NK-92 treated with Interleukin-12 subunit alpha and Interleukin-12 subunit beta, amount 100 ng/mL, for 24 hours (cell line): ENCODE results near the gene AKAP8L.
"Not testable (repeated sequence)": the region's sequence is repeated elsewhere in the genome, so short reads cannot be mapped to it uniquely, and the experiment has no call there.

Experiments
- DNase-seq: peaks from one replicate; lab custom pipeline; 2025; lab: John Stamatoyannopoulos, UW

AKAP8L gene

DNA sequence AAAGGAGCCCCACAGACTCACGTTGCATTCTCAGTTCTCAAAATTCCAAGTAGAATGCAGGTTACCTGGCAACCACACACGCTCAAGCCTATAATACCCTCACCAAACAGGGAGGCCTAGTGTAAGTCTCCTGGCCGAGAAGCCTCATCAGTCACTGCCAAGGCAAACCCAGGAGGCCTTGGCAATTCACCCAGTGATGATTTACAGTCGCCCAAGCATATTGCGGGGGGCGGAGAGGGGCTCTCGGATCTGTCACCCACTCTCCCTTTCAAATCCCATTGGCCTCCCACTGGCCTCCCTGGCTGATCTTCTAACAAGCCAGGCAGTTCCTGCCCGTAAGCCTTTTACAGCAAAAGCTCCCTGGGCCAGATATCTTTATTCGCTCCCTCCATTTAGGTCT lies 1.1 kb downstream of the AKAP8L start:
- DNase-seq = no peak

- no peak for DNase-seq
Measured at GRCh38 chr19:15412832-15413231, 6.0 kb downstream of the AKAP8L start.

DNA sequence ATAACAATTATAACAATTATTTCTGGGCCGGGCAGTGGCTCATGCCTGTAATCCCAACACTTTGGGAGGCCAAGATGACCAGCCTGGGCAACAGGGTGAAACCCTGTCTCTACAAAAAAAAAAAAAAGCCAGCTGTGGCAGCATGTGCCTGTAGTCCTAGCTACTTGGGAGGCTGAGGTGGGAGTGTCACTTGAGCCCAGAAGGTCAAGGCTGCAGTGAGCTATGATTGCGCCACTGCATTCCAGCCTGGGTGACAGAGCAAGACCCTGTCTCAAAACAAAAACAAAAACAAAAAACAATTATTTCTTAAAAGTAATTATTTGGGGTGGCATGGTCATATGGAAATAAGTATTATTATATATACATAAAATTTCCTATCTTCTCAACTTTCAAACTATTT lies 7.4 kb downstream of the AKAP8L start:
- DNase-seq = not testable (repeated sequence)

- no peak for DNase-seq
Measured at GRCh38 chr19:15404780-15405211, 14.0 kb downstream of the AKAP8L start.

DNA sequence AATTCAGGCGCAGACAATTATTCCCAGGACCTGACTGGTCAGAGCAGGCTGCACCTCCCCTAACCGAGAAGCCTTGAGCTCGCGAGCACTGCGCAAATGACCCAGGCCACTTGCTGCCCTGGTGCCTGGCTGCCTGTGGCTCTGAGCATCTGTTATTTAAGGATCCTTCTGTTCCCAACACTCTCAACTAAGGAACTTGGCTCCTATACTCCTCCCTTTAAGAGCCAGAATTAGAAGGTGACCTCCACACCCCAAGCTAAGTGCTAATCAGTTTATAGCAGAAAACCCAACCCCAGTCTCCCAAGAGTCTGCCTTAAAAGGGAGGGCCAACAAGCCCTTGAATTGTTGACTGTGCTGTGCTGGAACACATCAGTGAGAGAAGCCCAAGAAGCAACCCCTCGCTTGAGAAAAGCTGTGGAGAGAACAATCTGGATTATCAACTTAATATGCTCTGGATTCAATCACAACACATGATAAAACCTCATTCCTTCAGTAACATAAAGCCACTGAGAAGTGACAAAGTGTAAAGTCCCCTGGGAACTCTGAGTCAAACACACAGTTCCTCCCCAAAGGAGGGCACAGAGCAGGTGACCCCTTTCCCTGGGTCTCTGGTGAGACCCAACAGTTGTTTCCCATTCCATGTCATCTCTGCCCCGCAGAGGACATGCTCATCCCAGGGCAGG lies 14.6 kb downstream of the AKAP8L start:
- no peak for DNase-seq

DNA sequence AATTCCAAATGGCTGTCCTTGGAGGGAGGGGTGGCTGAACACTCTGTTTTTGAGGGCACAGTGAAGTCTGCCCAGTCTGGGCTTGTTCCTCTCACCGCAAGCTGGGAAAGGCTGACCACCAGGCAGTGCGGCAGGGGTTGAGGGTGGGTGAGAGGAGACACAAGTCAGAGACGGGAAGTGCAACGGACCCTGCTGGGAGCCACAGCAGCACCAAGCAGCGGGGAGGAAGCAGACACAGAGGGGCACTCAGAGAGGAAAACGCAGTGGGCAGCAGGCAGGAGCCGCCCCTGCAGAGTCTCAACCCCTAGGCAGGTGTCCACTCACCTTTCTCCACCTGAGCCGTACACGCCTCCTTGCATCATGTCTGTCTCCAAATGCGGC lies 15.6 kb downstream of the AKAP8L start:
- no peak for DNase-seq

- DNase-seq = no peak
Measured at GRCh38 chr19:15402411-15403150, 16.2 kb downstream of the AKAP8L start.

- DNase-seq = no peak
Measured at GRCh38 chr19:15401397-15401710, 17.4 kb downstream of the AKAP8L start.

DNA sequence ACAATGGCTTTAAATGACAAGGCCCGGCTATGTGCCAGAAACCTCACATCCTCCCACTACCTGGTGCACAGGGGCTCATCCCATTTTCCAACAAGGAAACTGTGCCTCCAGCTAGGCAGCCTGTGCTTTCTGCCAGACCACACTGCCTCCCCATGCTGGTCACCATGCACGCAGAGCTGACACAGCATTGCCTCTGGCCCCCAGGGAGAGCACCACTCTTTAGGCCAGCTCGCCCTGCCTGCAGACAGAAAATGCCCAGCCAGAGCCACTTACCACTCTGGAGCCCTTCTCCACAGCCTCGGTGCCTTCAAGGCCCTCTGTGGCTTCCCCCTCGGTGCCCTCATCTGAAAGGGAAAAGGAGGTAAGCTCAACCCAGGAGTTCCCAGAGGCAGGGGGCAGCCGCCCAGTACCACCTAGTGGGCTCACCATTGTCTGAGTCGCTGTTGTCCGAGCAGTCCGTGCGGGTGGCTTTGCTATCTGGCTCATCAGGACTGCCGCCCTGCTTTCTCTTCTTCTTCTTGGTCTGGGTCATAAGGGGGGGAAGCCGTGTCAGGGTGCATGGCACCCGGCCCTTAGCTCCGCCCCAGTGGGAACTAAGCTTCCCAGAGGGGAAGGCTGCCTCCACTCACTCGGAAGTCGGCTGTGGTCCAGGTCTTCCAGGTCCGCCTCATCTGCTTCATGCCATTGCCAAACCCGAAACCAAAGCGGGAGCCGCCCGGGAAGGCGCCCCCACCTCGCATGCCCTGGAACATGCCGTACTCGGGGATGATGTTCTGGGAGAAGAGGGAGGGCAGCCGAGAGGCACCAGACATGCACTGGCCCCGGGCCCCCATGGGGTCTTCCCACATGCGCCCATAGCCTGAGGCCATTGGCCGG lies 18.0 kb downstream of the AKAP8L start:
- DNase-seq = no peak

- DNase-seq = no peak
Measured at GRCh38 chr19:15399635-15400034, 19.2 kb downstream of the AKAP8L start.

GRCh38 chr19:15399234-15399515 lies 19.6 kb downstream of the AKAP8L start:
- no peak for DNase-seq

DNA sequence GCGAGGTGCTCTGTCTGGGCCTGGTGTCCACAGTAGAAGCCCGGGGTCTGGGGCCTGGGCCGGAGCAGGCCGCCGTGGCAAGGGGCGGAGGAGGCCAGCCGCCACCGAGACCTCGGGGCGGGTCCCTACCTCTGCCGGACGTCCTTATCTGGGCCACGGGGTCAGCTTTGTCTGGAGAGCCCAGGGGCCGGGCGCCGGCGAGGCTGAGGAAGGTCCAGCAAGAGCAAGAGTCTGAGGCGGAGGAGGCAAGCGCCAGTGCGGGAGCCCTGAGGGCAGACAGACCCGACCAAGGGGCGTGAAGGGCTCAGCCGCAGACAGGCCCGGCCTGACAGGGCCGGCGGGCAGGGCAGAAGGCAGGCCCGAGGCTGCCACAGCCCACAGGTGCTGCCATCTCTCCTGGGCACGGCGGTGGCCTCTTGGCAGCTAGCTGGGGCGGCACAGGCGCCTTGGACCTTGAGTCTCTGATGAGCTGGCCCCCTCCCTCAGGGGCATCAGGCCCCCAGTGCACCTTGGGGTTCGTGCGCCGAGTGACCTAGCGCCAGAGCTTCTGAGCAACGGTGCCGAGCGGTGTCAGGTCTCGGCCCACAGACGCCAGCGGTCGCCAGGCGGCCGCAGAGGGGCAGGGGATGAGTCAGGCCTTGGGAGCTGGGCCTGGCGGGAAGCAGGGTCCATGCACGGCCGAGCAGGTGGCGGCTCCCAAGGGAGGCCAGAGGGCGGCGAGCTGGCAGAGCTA lies 20.1 kb downstream of the AKAP8L start:
- no peak for DNase-seq

DNA sequence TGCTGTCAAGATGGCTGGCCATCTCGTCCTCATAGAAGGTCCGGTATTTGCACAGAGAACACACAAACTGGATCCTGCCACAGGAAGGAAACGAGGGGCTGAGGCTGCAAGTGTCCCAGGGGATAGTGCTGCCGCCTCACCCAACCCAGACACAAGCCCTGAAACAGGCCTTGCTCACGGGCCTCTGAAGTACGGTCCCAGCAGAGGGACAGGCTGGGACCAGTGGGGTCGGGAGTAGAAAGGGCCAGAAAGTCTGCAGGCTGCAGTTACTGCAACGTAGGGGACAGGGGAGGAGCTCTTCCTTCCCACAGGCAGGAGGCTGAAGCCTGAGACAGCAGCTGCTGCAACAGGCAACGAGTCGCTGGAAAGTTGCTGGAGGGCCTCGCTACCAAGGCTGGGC lies 21.0 kb downstream of the AKAP8L start:
- DNase-seq = no peak

- DNase-seq = no peak
Measured at GRCh38 chr19:15397236-15397635, 21.6 kb downstream of the AKAP8L start.

GRCh38 chr19:15396436-15396835 lies 22.4 kb downstream of the AKAP8L start:
- no peak for DNase-seq

- DNase-seq = not testable (repeated sequence)
Measured at GRCh38 chr19:15395251-15395650, 23.5 kb downstream of the AKAP8L start.

DNA sequence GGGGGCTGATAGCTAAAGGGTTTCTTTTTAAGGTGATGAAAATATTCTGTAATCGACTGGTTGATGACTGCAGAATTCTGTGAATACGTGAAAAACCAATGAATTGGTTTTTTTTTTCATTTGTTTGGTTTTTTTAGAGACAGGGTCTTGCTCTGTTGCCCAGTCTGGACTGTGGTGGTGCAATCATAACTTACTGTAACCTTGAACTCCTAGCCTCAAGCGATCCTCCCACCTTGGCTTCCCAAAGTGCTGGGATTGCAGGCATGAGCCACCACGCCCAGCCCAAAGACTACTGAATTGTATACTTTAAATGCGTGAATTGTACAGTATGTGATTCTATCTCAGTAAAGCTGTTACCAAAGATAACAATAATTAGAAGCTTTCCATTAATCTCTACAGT lies 24.4 kb downstream of the AKAP8L start:
- DNase-seq = no peak

GRCh38 chr19:15393963-15394362 lies 24.8 kb downstream of the AKAP8L start:
- no peak for DNase-seq

GRCh38 chr19:15390814-15391213 lies 28.0 kb downstream of the AKAP8L start:
- DNase-seq = no peak

DNA sequence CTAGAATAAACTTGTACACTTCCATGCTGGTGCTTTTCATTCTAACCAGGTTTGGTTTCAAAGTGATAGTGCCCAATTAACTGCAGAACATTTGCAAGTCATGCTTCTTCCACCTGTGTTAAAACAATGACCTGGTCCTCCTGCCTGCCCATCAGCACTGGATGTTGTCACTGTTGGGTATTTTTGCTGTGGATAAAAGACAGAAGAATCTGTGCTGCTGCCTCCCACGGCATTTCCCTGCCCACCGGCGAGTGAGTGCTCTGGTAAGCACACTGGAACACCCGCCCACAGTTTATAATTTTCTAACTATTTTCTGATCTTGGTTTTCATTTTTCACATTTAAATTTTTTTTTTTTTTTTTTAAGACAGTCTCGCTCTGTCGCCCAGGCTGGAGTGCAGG lies 36.9 kb downstream of the AKAP8L start:
- DNase-seq = no peak

GRCh38 chr19:15381429-15381828 lies 37.4 kb downstream of the AKAP8L start:
- no peak for DNase-seq

- no peak for DNase-seq
Measured at GRCh38 chr19:15379999-15380647, 38.7 kb downstream of the AKAP8L start.
